ENCODE measurements around the gene TCF25.
A peak's percentile ranks its signal among the peaks of the same experiment; 100 is the strongest.
"Not testable (repeated sequence)": the region's sequence is repeated elsewhere in the genome, so short reads cannot be mapped to it uniquely, and the experiment has no call there.

TCF25 gene

GRCh38 chr16:89870440-89870839 lies 3.0 kb upstream of the TCF25 start:
- H3K4me3 ChIP-seq (ENCODE audit: low read depth, low read length) = no peak overlapping the region
- no peak for DNase-seq (ENCODE audit: low read depth)
- TF ChIP-seq, protein P1, sequence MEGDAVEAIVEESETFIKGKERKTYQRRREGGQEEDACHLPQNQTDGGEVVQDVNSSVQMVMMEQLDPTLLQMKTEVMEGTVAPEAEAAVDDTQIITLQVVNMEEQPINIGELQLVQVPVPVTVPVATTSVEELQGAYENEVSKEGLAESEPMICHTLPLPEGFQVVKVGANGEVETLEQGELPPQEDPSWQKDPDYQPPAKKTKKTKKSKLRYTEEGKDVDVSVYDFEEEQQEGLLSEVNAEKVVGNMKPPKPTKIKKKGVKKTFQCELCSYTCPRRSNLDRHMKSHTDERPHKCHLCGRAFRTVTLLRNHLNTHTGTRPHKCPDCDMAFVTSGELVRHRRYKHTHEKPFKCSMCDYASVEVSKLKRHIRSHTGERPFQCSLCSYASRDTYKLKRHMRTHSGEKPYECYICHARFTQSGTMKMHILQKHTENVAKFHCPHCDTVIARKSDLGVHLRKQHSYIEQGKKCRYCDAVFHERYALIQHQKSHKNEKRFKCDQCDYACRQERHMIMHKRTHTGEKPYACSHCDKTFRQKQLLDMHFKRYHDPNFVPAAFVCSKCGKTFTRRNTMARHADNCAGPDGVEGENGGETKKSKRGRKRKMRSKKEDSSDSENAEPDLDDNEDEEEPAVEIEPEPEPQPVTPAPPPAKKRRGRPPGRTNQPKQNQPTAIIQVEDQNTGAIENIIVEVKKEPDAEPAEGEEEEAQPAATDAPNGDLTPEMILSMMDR (IDR thresholded peaks at IDR 0.05; ENCODE audit: insufficient read depth, low read depth, low read length, missing control alignments) = no peak

GRCh38 chr16:89871895-89872294 lies 1.5 kb upstream of the TCF25 start:
- no peak overlapping the region for H3K4me3 ChIP-seq (ENCODE audit: low read depth, low read length)
- DNase-seq (ENCODE audit: low read depth) = no peak
- TF ChIP-seq, protein P1 (IDR thresholded peaks at IDR 0.05; ENCODE audit: insufficient read depth, low read depth, low read length, missing control alignments) = no peak

GRCh38 chr16:89873972-89874689 lies 739 bp downstream of the TCF25 start:
- peak; percentile 99 for DNase-seq (ENCODE audit: low read depth)
- peak overlapping the region; percentile 97 for H3K4me3 ChIP-seq (ENCODE audit: low read depth, low read length)
- TF ChIP-seq, protein P1 (IDR thresholded peaks at IDR 0.05; ENCODE audit: insufficient read depth, low read depth, low read length, missing control alignments) = no peak

DNA sequence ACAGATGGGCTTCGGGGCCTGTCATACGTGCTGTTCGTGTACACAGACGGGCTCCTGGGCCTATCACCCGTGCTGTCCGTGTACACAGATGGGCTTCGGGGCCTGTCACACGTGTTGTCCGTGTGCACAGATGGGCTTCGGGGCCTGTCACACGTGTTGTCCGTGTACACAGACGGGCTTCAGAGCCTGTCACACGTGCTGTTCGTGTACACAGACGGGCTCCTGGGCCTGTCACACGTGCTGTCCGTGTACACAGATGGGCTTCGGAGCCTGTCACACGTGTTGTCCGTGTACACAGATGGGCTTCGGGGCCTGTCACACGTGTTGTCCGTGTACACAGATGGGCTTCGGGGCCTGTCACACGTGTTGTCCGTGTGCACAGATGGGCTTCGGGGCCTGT lies 5.7 kb downstream of the TCF25 start:
- not testable (repeated sequence) for DNase-seq (ENCODE audit: low read depth); H3K4me3 ChIP-seq (ENCODE audit: low read depth, low read length)

GRCh38 chr16:89880477-89881367 lies 7.3 kb downstream of the TCF25 start:
- H3K4me3 ChIP-seq (ENCODE audit: low read depth, low read length) = no peak overlapping the region
- no peak for DNase-seq (ENCODE audit: low read depth)
- TF ChIP-seq, protein P1 (IDR thresholded peaks at IDR 0.05; ENCODE audit: insufficient read depth, low read depth, low read length, missing control alignments) = no peak

- H3K4me3 ChIP-seq (ENCODE audit: low read depth, low read length) = no peak overlapping the region
- TF ChIP-seq, protein P1 (IDR thresholded peaks at IDR 0.05; ENCODE audit: insufficient read depth, low read depth, low read length, missing control alignments) = no peak
- DNase-seq (ENCODE audit: low read depth) = no peak
Observed at GRCh38 chr16:89881368-89881730, 8.0 kb downstream of the TCF25 start.

DNA sequence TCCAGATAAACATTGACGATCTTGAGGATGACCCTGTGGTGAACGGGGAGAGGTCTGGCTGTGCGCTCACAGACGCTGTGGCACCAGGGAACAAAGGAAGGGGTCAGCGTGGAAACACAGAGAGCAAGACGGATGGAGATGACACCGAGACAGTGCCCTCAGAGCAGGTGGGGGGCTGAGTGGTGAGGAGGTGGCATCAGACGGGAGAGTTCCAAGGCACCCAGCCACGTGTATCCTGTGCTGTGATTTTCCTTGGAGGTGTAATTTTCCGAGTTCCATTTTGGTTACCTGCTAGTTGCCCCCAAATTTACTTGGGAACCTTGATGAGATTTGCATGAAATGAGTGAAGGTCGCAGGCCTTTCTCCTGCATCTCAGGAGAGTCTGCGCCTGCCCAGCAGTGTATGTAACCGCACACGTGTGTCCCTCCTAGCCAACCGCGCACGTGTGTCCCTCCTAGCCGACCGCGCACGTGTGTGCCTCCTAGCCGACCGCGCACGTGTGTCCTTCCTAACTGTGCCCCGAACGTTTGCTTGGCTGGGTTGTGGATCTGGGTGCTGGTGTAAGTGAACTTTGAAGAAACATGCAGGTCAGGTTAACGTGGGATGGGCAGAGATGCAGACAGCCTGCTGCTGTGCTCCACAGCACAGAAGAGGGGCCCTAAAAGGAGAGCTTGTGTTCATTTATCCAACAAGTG lies 10.1 kb downstream of the TCF25 start:
- no peak overlapping the region for H3K4me3 ChIP-seq (ENCODE audit: low read depth, low read length)
- no peak for DNase-seq (ENCODE audit: low read depth)
- TF ChIP-seq, protein P1 (IDR thresholded peaks at IDR 0.05; ENCODE audit: insufficient read depth, low read depth, low read length, missing control alignments) = no peak
